ENCODE data around the gene YJEFN3.
A peak's percentile ranks its signal among the peaks of the same experiment; 100 is the strongest.

Gene YJEFN3

GRCh38 chr19:19502808-19503602 is 25.7 kb upstream of the YJEFN3 start:
- TF ChIP-seq ZNF658 (tag by site-specific recombination; IDR thresholded peaks at IDR 0.05) (no peak), ZNF133 (tag by site-specific recombination; IDR thresholded peaks at IDR 0.05) (peak; percentile 47; the same call in 1 of the 2 replicates)
- Histone ChIP-seq H3K4me1 (ENCODE audit: control insufficient read depth, insufficient read depth, low read length) (no peaks in the 10 kb centered on the region), H3K4me3 (ENCODE audit: low read depth, low read length) (no peak overlapping the region), H3K9me3 (ENCODE audit: control insufficient read depth, insufficient read depth, low read depth, low read length) (no peaks in the 10 kb centered on the region), H3K27ac (ENCODE audit: extremely low read depth, low read depth, low read length) (no peak overlapping the region), H3K36me3 (ENCODE audit: control insufficient read depth in 2 of 2, insufficient read depth in 1 of 2, low read length in 2 of 2) (peaks cover 4 to 96% of the 10 kb centered on the region in 2 experiments; a peak in 2 of 3 replicates)
- POLR2A ChIA-PET = no interaction called here
- CTCF ChIA-PET = no interaction called here

- H3K36me3 ChIP-seq (ENCODE audit: control insufficient read depth in 2 of 2, insufficient read depth in 1 of 2, low read length in 2 of 2) = peaks cover 4 to 76% of the 10 kb centered on the region in 2 experiments; a peak in 2 of 3 replicates
- POLR2A ChIA-PET = interaction anchor here (0.6 to 1.5 kb wide), 2 partner anchors 11 to 18 kb away, joined by 3 to 6 read pairs; partner anchors contain the start of gene NDUFA13
Observed at GRCh38 chr19:19504754-19505668, 23.7 kb upstream of the YJEFN3 start.

GRCh38 chr19:19505669-19506326 is 22.9 kb upstream of the YJEFN3 start:
- H3K4me3 ChIP-seq (ENCODE audit: low read depth, low read length) = no peak overlapping the region
- ChIA-PET POLR2A (interaction anchor here (1.5 kb wide), 1 partner anchor 10 kb away, joined by 3 read pairs; the partner anchor contains the start of gene NDUFA13), CTCF (no interaction called here)

More at GRCh38 chr19:19504754-19505668, 23.7 kb upstream of the YJEFN3 start:
- Histone ChIP-seq H3K4me1 (ENCODE audit: control insufficient read depth, insufficient read depth, low read length) (no peaks in the 10 kb centered on the region), H3K9me3 (ENCODE audit: control insufficient read depth, insufficient read depth, low read depth, low read length) (no peaks in the 10 kb centered on the region), H3K4me3 (ENCODE audit: low read depth, low read length) (no peak overlapping the region), H3K27ac (ENCODE audit: extremely low read depth, low read depth, low read length) (no peak overlapping the region)
- peak; percentile 91 for TF ChIP-seq ZNF146 (tag by site-specific recombination; IDR thresholded peaks at IDR 0.05)
- TF ChIP-seq ZNF138 (tag by site-specific recombination; IDR thresholded peaks at IDR 0.05; ENCODE audit: borderline replicate concordance) = no peak
- CTCF ChIA-PET = interaction anchor here (0.6 to 0.9 kb wide), 2 partner anchors 14 to 474 kb away, joined by 3 read pairs; no protein-coding TSS in a partner anchor

GRCh38 chr19:19506592-19506991 is 22.1 kb upstream of the YJEFN3 start:
- CTCF ChIA-PET = interaction anchor here (1.2 kb wide), 1 partner anchor 17 kb away, joined by 3 read pairs; no protein-coding TSS in a partner anchor
- Histone ChIP-seq H3K36me3 (ENCODE audit: control insufficient read depth in 2 of 2, insufficient read depth in 1 of 2, low read length in 2 of 2) (peaks cover 4 to 60% of the 10 kb centered on the region in 2 experiments; a peak in 2 of 3 replicates), H3K9me3 (ENCODE audit: control insufficient read depth, insufficient read depth, low read depth, low read length) (no peaks in the 10 kb centered on the region), H3K27ac (ENCODE audit: extremely low read depth, low read depth, low read length) (no peak overlapping the region), H3K4me3 (ENCODE audit: low read depth, low read length) (no peak overlapping the region), H3K4me1 (ENCODE audit: control insufficient read depth, insufficient read depth, low read length) (no peaks in the 10 kb centered on the region)
- TF ChIP-seq ZNF214 (tag by site-specific recombination; IDR thresholded peaks at IDR 0.05; ENCODE audit: borderline replicate concordance) (no peak), ZNF645 (tag by site-specific recombination; IDR thresholded peaks at IDR 0.05) (no peak), RBAK (tag by site-specific recombination; IDR thresholded peaks at IDR 0.05) (no peak), ZNF843 (tag by site-specific recombination; IDR thresholded peaks at IDR 0.05) (no peak), ZBTB20 (tag by site-specific recombination; IDR thresholded peaks at IDR 0.05) (no peak), HOXA7 (CRISPR knock-in tag; IDR thresholded peaks at IDR 0.05; ENCODE audit: borderline replicate concordance) (no peak), ZNF292 (tag by site-specific recombination; IDR thresholded peaks at IDR 0.05; ENCODE audit: borderline replicate concordance, low read depth) (no peak), ZBTB8A (tag by site-specific recombination; IDR thresholded peaks at IDR 0.05) (no peak), ZNF560 (tag by site-specific recombination; IDR thresholded peaks at IDR 0.05; ENCODE audit: borderline replicate concordance) (no peak), KLF17 (tag by site-specific recombination; IDR thresholded peaks at IDR 0.05) (no peak), ZNF175 (tag by site-specific recombination; IDR thresholded peaks at IDR 0.05) (no peak)
- POLR2A ChIA-PET = interaction anchor here (1.3 kb wide), 1 partner anchor 142 kb away, joined by 3 read pairs; no protein-coding TSS in a partner anchor

More at GRCh38 chr19:19505669-19506326, 22.9 kb upstream of the YJEFN3 start:
- Histone ChIP-seq H3K9me3 (ENCODE audit: control insufficient read depth, insufficient read depth, low read depth, low read length) (no peaks in the 10 kb centered on the region), H3K36me3 (ENCODE audit: control insufficient read depth in 2 of 2, insufficient read depth in 1 of 2, low read length in 2 of 2) (peaks cover 4 to 68% of the 10 kb centered on the region in 2 experiments; a peak in 2 of 3 replicates), H3K27ac (ENCODE audit: extremely low read depth, low read depth, low read length) (no peak overlapping the region), H3K4me1 (ENCODE audit: control insufficient read depth, insufficient read depth, low read length) (no peaks in the 10 kb centered on the region)
- TF ChIP-seq GLI2 (tag by site-specific recombination; IDR thresholded peaks at IDR 0.05; ENCODE audit: borderline replicate concordance, low read depth) = no peak
- TF ChIP-seq ZFHX2 (tag by site-specific recombination; conservative IDR thresholded peaks at IDR 0.05) = peak; percentile 31; the same call in 1 of the 2 replicates
- TF ChIP-seq ZNF140 (tag by site-specific recombination; IDR thresholded peaks at IDR 0.05) = no peak
